Astrocyte of the cerebellum (primary cell): ENCODE measurements around the gene FAM234B.
A peak's percentile ranks its signal among the peaks of the same experiment; 100 is the strongest.

Source experiments
- DNase-seq: peaks from one replicate; pipeline ENCODE4 v3.0.0-alpha.2; 2011; ENCODE audit warnings: low read depth
- H3K4me3 ChIP-seq: 2 replicates; pipeline ENCODE4 v1.5.1; 2011; ENCODE audit warnings: mild to moderate bottlenecking, low read depth, low read length, moderate library complexity
- in situ Hi-C: cut with HindIII; loops from 2 replicates; pipeline ENCODE4 v1.10.0; 2017; ENCODE audit warnings: low sequenced_read_pairs
- TF ChIP-seq, protein P1 (sequence below): IDR thresholded peaks from 2 replicates; pipeline ENCODE4 v1.5.1; 2012; ENCODE audit warnings: low read length, low read depth, moderate library complexity, mild to moderate bottlenecking; ENCODE audit errors: missing control alignments

Gene FAM234B

GRCh38 chr12:12999271-12999958, 44.8 kb upstream of the FAM234B start:
- in situ Hi-C loops: no loop called here
- peak overlapping the region; percentile 75 for H3K4me3 ChIP-seq
- DNase-seq: no peak
- TF ChIP-seq, protein P1, sequence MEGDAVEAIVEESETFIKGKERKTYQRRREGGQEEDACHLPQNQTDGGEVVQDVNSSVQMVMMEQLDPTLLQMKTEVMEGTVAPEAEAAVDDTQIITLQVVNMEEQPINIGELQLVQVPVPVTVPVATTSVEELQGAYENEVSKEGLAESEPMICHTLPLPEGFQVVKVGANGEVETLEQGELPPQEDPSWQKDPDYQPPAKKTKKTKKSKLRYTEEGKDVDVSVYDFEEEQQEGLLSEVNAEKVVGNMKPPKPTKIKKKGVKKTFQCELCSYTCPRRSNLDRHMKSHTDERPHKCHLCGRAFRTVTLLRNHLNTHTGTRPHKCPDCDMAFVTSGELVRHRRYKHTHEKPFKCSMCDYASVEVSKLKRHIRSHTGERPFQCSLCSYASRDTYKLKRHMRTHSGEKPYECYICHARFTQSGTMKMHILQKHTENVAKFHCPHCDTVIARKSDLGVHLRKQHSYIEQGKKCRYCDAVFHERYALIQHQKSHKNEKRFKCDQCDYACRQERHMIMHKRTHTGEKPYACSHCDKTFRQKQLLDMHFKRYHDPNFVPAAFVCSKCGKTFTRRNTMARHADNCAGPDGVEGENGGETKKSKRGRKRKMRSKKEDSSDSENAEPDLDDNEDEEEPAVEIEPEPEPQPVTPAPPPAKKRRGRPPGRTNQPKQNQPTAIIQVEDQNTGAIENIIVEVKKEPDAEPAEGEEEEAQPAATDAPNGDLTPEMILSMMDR: peak; percentile 7

DNA sequence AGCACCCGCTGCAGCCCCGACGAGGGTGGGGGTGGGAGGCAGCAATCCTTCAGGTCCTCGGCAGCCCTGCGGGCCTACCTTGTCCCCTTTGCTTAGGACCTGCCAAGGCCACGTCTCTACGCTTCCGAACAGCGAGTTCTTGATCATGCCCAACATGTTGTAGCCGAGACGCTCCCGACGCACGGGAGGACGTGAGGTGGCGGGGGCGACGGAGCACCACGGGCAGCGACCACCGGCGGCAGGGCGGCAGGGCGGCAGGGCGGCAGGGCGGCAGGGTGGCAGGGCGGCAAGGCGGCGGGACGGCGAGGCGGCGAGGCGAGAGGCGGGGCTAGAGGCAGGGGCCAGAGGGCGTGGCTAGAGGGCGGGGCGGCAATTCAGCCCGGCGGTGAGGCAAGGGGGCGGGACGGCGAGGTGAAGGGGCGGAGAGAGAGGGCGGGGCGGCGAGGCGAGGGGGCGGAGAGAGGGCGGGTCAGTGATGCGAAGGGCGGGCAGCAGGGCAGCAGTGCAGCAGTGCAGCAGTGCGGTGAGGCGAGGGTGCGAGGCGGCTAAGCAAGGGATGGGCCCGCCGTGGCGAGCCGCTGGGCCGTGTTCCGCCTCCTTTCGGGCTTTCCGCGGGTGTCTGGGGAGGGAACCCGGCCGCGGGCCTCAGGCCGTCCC, 44.1 kb upstream of the FAM234B start, which contains the start of gene HEBP1:
HEBP1 (minus strand) TSS at position 307 of the 657 bp plus-strand sequence; CDS start at position 156, 151 bp downstream.
- TF ChIP-seq, protein P1: no peak
- peak within 1 kb of the TSS; percentile 75 for H3K4me3 ChIP-seq
- in situ Hi-C loops: no loop called here
- peak; percentile 55 for DNase-seq

- TF ChIP-seq, protein P1: no peak
- DNase-seq: no peak
- in situ Hi-C loops: no loop called here
- peak overlapping the region; percentile 54 for H3K4me3 ChIP-seq
These were observed 43.6 kb upstream of the FAM234B start for GRCh38 chr12:13000616-13000924.

- in situ Hi-C loops: no loop called here
- TF ChIP-seq, protein P1: peak; percentile 18
- H3K4me3 ChIP-seq: peak overlapping the region; percentile 54
- DNase-seq: no peak
These were observed 43.0 kb upstream of the FAM234B start for GRCh38 chr12:13000925-13001774.

GRCh38 chr12:13001775-13002040, 42.5 kb upstream of the FAM234B start:
- in situ Hi-C loops: no loop called here
- no peak for DNase-seq

More at GRCh38 chr12:13001775-13002040, 42.5 kb upstream of the FAM234B start:
- TF ChIP-seq, protein P1: no peak
- H3K4me3 ChIP-seq: peak overlapping the region; percentile 54
